PC-9 (cell line): ENCODE results near the gene MB. TPM values are rescaled to one million over a fixed set of nuclear protein-coding genes. Genes with fewer than 3 reads are reported as not detected.

Experiments used
- BruUV-seq: library from RNA; stranded (reverse); fragments of 400-500 nt; replicated peaks from 2 replicates; lab custom pipeline; 2021; lab: Mats Ljungman, UMichigan
- CTCF ChIA-PET: fragments of 300-600 bp; sonication (Branson Sonifier 250); formaldehyde crosslinking; loops from one replicate; lab custom pipeline; 2022; ENCODE audit warnings: antibody characterized with exemption; lab: Charles Lee
- POLR2A ChIA-PET: fragments of 300-600 bp; sonication (Branson Sonifier 250); formaldehyde crosslinking; loops from one replicate; lab custom pipeline; 2022; ENCODE audit warnings: antibody characterized with exemption; ENCODE audit not compliant: unreplicated experiment; lab: Charles Lee
- DNase-seq, 2 experiments: peaks; one replicate each; pipeline versions ENCODE4 v3.0.0 to v3.0.0-alpha.2; 2015 to 2022; ENCODE audit warnings: mixed read lengths in 1 of 2
- H2AFZ ChIP-seq: fragments of 200-600 bp; sonication (generic); 2 replicates; pipeline ENCODE4 v1.8.1; 2017; ENCODE audit warnings: antibody characterized with exemption
- H3F3A ChIP-seq: fragments of 200-600 bp; sonication (generic); 2 replicates; pipeline ENCODE4 v1.8.1; 2017; ENCODE audit warnings: antibody characterized with exemption, mild to moderate bottlenecking, low read depth; ENCODE audit not compliant: insufficient read depth
- H3K27ac ChIP-seq: fragments of 200-600 bp; sonication (generic); 2 replicates; pipeline ENCODE4 v1.6.1; 2016; ENCODE audit warnings: mixed run types
- H3K27me3 ChIP-seq: fragments of 200-600 bp; sonication (generic); 2 replicates; pipeline ENCODE4 v1.6.1; 2016; ENCODE audit warnings: low read depth, mixed run types; ENCODE audit not compliant: insufficient read depth
- H3K36me3 ChIP-seq: fragments of 200-600 bp; sonication (generic); 2 replicates; pipeline ENCODE4 v1.6.1; 2016; ENCODE audit warnings: low read depth, mixed run types
- H3K4me1 ChIP-seq: fragments of 200-600 bp; sonication (generic); replicated peaks from 2 replicates; pipeline ENCODE4 v1.6.1; 2016; ENCODE audit warnings: mixed run types; ENCODE audit not compliant: insufficient read depth
- H3K4me2 ChIP-seq: fragments of 200-600 bp; sonication (generic); 2 replicates; pipeline ENCODE4 v1.6.1; 2017; ENCODE audit warnings: mixed run types
- H3K4me3 ChIP-seq: fragments of 200-600 bp; sonication (generic); 2 replicates; pipeline ENCODE4 v1.6.1; 2016; ENCODE audit warnings: mixed run types
- H3K79me2 ChIP-seq: fragments of 200-600 bp; sonication (generic); 2 replicates; pipeline ENCODE4 v1.6.1; 2017; ENCODE audit warnings: low read depth, mixed run types
- H3K9me2 ChIP-seq: fragments of 200-600 bp; sonication (generic); 2 replicates; pipeline ENCODE4 v1.8.1; 2017; ENCODE audit warnings: mild to moderate bottlenecking; ENCODE audit not compliant: insufficient read depth
- H3K9me3 ChIP-seq: fragments of 200-600 bp; sonication (generic); 2 replicates; pipeline ENCODE4 v1.8.1; 2016; ENCODE audit warnings: low read depth; ENCODE audit not compliant: insufficient read depth
- H4K20me1 ChIP-seq: fragments of 200-600 bp; sonication (generic); 2 replicates; pipeline ENCODE4 v1.8.1; 2017; ENCODE audit not compliant: insufficient read depth
- CTCF ChIP-seq: fragments of 200-600 bp; sonication (generic); conservative IDR thresholded peaks from 2 replicates; pipeline ENCODE4 v1.6.1; 2017; ENCODE audit warnings: mixed run types, antibody characterized with exemption, mild to moderate bottlenecking, moderate library complexity
- EZH2 ChIP-seq: fragments of 200-600 bp; sonication (generic); IDR thresholded peaks from 2 replicates; pipeline ENCODE4 v1.8.0; 2017; ENCODE audit warnings: antibody characterized with exemption, low read depth
- intact Hi-C: fragments of 100-400 bp; cut with micrococcal nuclease; formaldehyde crosslinking; loops from one replicate; pipeline ENCODE4 v1.10.0; 2022; ENCODE audit not compliant: unreplicated experiment
- total RNA-seq: library from RNA; stranded (reverse); gene quantifications from 2 replicates; pipeline ENCODE4 v1.2.3, GENCODE V29; 2021

The MB gene
- total RNA-seq, 1 experiment from 2014 or later: 5.0 TPM

GRCh38 chr22:35560824-35561223, 56.3 kb downstream of the MB start:
- DNase-seq: no peak
- no TSS peak for BruUV-seq
- Histone ChIP-seq H3K36me3 (no peaks in the 10 kb centered on the region), H3K79me2 (no peaks in the 10 kb centered on the region), H3F3A (peaks cover 50% of the 10 kb centered on the region; the same call in 1 of the 2 replicates), H3K9me3 (no peaks in the 10 kb centered on the region; the same call in 1 of the 2 replicates), H3K9me2 (no peaks in the 10 kb centered on the region), H4K20me1 (no peaks in the 10 kb centered on the region), H3K27ac (no peak overlapping the region), H2AFZ (no peak overlapping the region), H3K27me3 (no peaks in the 10 kb centered on the region), H3K4me2 (no peak overlapping the region), H3K4me3 (no peak overlapping the region), H3K4me1 (peaks cover 14% of the 10 kb centered on the region)
- ChIA-PET CTCF (interaction anchor here (0.6 kb wide), 1 partner anchor 209 kb away, joined by 9 read pairs; no protein-coding TSS in a partner anchor), POLR2A (no interaction called here)
- intact Hi-C loops: loop anchor here (10.0 kb wide), 1 partner anchor 66 kb away; no protein-coding TSS in a partner anchor
- no peak for TF ChIP-seq EZH2
- TF ChIP-seq CTCF: no peak

- no peak overlapping the region for H3K27ac ChIP-seq
- peaks cover 46% of the 10 kb centered on the region; the same call in 1 of the 2 replicates for H3F3A ChIP-seq
- intact Hi-C loops: loop anchor here (10.0 kb wide), 1 partner anchor 66 kb away; no protein-coding TSS in a partner anchor
- no peaks in the 10 kb centered on the region for H3K9me2 ChIP-seq
- H3K4me1 ChIP-seq: peaks cover 14% of the 10 kb centered on the region
- no peaks in the 10 kb centered on the region for H3K27me3 ChIP-seq
- no peaks in the 10 kb centered on the region; the same call in 1 of the 2 replicates for H3K9me3 ChIP-seq
- no TSS peak for BruUV-seq
- no peak for DNase-seq
- no peaks in the 10 kb centered on the region for H3K79me2 ChIP-seq
- H3K4me2 ChIP-seq: no peak overlapping the region
- no peaks in the 10 kb centered on the region for H3K36me3 ChIP-seq
- H2AFZ ChIP-seq: no peak overlapping the region
- H3K4me3 ChIP-seq: no peak overlapping the region
- H4K20me1 ChIP-seq: no peaks in the 10 kb centered on the region
- ChIA-PET CTCF (interaction anchor here (0.6 kb wide), 1 partner anchor 208 kb away, joined by 9 read pairs; no protein-coding TSS in a partner anchor), POLR2A (no interaction called here)
- TF ChIP-seq CTCF (no peak), EZH2 (no peak)
Measured at GRCh38 chr22:35560366-35560765, 56.8 kb downstream of the MB start.

GRCh38 chr22:35559354-35560005, 57.6 kb downstream of the MB start:
- DNase-seq: no peak
- Histone ChIP-seq H3K27me3 (no peaks in the 10 kb centered on the region), H3K27ac (no peak overlapping the region), H3K4me3 (no peak overlapping the region), H3K4me1 (peaks cover 14% of the 10 kb centered on the region), H3K4me2 (no peak overlapping the region), H3F3A (peaks cover 40% of the 10 kb centered on the region; the same call in 1 of the 2 replicates), H3K79me2 (no peaks in the 10 kb centered on the region), H2AFZ (no peak overlapping the region), H3K9me2 (no peaks in the 10 kb centered on the region), H3K36me3 (no peaks in the 10 kb centered on the region), H3K9me3 (no peaks in the 10 kb centered on the region; the same call in 1 of the 2 replicates), H4K20me1 (peaks cover 3% of the 10 kb centered on the region; the same call in 1 of the 2 replicates)
- no TSS peak for BruUV-seq
- TF ChIP-seq CTCF (no peak), EZH2 (no peak)
- POLR2A ChIA-PET: no interaction called here
- CTCF ChIA-PET: no interaction called here
- intact Hi-C loops: loop anchor here (10.0 kb wide), 1 partner anchor 65 kb away; no protein-coding TSS in a partner anchor
